Activated T-cell treated with anti-CD3 and anti-CD28 coated beads for 48 hours (primary cell): ENCODE data around the gene SGCE.
A peak's percentile ranks its signal among the peaks of the same experiment; 100 is the strongest.

Experiments
- DNase-seq: peaks from one replicate; pipeline ENCODE4 v3.0.0-alpha.2; 2020; ENCODE audit warnings: low read depth

The SGCE gene

GRCh38 chr7:94658826-94659225, 2.9 kb upstream of the SGCE start:
- DNase-seq = no peak

DNA sequence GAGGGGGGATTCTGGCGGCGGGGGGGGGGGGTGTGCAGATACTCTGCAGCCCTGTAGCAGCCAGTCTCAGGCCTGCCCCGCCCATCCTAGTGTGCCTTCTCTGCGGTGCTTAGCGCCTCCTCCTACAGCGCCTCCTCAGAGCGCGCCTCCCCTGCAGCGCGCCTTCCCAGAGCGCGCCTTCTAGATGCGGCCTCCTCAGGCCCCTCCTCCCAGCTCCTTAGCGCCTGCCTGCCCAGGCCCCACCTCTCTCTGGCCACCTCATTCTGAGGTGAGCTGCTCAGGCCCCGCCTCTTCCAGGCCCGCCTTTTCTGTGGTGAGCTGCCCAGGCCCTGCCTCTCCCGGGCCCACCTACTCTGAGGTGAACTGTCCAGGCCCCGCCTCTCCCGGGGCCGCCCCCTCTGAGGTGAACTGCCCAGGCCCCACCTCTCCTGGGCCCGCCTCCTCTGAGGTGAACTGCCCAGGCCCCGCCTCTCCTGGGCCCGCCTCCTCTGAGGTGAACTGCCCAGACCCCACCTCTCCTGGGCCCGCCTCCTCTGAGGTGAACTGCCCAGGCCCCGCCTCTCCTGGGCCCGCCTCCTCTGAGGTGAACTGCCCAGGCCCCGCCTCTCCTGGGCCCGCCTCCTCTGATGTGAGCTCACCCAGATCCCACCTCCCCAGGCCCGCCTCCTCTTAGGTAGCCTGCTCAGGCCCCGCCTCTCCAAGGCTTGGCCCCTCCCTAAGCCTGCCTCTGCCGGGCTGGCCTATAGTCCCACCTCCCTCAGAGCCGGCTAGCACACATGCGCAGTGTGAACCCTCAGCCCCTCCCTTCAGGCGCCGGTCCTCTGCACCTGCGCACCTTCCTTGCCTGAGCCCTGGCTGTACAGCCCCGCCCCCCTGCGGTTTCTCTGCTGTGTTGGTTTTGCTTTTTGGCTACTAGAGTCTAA, 2.1 kb upstream of the SGCE start:
- peak; percentile 89 for DNase-seq

- DNase-seq = no peak
These were observed 1.2 kb upstream of the SGCE start for GRCh38 chr7:94656925-94657731.

DNA sequence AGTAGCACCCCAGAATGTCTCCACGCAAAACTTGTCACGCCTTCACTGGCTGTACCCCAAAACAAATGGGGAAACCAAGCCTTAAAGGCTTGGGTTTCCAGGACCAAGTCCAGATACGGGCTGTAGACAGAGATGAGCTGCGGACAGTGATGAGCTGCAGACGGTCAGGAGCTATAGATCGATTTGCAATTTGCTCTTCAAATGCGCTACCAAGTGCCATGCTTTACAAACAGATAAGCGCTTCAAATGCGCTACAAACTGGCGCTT, 658 bp upstream of the SGCE start:
- DNase-seq = no peak

DNA sequence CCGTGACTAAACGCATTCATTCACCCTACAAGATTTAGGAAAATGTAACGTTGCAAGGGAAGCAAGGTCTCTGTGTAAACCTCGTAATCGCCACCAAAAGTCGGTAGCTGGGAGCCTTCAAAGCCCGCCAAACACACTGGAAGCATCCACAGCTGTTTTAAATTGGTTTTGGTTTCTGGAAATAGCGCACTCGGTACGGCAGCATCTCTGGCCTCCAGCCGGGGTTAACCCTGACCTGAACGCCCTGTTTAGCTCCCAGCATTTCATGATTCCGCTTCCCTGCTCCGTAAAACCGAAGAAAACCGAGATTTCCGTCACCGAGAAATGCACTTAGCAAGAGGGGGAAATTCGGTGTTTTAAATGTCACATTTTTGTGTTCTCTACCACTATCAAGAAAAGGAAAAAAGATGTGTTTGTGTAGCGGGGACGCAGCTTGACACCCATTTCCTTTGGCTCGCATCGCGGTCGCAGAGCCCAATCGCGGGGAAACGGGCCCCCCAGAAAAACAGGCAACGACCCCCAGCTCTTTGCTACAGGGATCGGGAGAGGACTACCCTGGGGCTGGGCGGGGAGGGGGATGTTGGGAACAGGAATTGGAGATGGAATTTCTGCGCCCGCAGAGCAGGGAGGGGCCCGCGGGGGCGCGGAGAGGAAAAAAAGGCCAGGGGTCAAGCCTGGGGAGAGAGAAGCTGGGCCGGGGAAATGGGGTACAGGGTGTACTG, 646 bp downstream of the SGCE start:
- DNase-seq = no peak

GRCh38 chr7:94654783-94655125, 1.2 kb downstream of the SGCE start:
- DNase-seq = no peak

- no peak for DNase-seq
These were observed 5.5 kb downstream of the SGCE start for GRCh38 chr7:94650147-94651051.

DNA sequence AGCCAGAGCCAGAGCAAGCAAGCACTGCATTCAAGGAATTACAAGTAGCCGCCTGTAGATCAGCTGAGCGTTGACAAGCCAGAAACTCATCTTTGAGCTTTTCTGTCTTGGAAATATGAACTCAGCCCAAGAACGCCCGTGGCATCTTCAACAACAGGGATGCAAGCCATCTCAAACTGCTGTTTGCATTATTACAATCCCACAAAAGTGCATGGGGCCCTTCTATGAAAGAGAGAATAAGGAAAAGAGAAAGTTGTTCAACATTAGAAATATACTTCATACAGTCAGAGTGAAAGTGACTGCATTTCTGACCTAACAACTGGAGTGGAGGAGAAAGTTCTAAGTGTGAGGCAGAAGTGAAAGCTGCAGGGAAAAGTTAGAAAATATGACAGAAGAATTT, 6.5 kb downstream of the SGCE start:
- DNase-seq = no peak

DNA sequence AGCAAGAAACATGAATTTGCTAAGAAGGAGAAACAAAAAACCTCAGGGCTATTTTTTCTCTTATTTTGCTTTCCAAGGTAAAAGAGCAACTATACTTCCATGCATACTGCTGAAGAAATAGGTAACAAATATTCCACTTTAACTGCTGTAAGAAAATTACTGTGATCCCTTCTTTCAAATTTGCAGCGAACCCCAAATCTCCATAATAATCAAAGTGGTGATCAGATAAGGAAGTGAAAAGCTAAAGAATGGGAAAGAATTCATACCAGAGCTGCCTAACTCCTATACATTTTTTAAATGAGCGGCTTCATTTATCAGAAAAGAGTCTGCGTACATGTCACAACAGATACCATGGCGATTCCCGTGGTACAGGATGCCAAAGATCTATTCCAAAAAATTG, 7.2 kb downstream of the SGCE start:
- DNase-seq = no peak

DNA sequence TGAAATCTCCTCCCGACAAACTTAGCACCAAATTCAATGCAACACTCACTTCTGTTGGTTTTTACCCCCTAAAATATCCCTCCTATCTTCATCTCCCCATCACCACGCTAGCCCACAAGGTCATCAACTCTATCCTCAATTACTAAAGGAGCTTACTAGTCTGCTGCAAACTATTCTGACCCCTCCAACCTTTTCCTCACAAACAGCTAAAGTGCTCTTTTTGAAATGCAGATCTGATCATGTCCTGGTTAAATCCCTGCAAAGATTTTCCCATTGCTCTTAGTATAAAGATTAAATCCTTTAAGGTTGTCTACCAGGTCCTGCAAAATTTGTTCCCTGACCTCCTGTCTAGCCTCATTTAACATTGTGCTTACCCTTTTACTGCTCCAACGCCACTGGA, 8.6 kb downstream of the SGCE start:
- no peak for DNase-seq

- no peak for DNase-seq
These were observed 12.0 kb downstream of the SGCE start for GRCh38 chr7:94643771-94644545.

- no peak for DNase-seq
These were observed 12.9 kb downstream of the SGCE start for GRCh38 chr7:94642838-94643653.

DNA sequence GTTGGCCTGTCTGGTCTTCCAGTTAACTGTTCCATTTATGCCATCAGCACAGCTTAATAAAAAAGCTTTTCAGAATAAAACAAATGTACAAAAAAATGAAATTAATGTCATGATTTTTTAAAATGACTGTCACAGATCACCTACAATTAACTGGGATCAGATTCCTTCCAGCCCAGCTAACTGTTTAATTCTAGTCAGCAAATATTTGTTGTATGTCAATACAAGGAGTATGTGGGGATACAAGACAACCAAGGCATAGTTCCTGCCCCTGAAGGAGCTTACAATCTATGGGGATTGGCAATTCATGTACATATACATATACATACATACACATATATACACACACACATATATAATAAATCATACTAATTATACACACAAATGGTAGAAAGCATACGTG, 16.5 kb downstream of the SGCE start:
- DNase-seq = no peak

DNA sequence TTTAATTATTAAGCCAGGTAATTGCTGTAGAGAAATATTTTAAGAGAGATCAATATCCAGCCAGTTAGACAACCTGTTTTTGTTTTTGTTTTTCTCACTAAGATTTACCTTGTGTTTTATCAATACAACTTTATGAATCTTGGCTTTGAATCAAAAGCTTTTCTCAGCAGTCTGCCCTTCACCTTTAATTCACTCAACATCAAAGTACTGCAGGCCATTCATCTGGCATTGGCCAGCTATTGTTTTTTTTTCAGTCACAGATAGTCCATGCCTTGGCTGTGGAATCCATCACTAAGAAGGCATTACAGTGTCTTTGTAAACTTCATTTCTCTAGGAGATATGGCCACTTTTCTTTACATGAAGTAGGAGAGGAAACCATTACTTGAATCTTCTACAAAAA, 20.2 kb downstream of the SGCE start:
- DNase-seq = no peak

GRCh38 chr7:94634502-94634901, 21.4 kb downstream of the SGCE start:
- DNase-seq = no peak

DNA sequence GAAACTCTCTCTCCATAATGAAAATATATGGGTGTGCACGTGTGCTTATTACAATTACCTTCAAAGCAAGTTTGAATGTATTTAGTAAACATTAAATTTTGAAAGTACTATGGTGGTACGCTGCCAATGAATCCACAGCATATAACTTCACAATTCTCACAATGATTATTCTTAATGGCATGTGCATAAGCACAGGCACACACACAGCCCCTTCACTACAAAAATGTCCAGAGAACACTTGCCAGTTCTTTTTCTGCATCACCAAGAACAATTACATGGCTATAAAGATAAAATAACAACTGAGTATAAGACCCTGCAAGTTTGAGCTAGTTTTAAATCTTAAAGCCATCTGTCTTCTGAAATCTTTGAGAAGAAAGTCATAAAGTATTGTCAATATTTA, 22.2 kb downstream of the SGCE start:
- no peak for DNase-seq

DNA sequence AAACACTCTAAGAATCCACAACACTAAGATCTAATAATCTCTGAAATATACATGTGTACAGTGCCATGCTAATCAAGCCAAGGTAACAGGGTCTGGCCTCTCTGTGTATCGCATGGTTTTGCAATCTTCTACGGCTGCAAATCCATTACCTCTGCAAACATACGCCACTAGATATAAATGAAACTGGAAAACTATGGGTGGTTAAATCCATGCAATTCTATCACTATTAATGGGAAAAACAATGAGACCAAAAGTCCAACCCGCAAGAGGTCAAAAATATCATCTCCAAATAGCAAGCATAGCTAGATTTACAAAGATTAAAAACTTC, 23.0 kb downstream of the SGCE start:
- DNase-seq = no peak

DNA sequence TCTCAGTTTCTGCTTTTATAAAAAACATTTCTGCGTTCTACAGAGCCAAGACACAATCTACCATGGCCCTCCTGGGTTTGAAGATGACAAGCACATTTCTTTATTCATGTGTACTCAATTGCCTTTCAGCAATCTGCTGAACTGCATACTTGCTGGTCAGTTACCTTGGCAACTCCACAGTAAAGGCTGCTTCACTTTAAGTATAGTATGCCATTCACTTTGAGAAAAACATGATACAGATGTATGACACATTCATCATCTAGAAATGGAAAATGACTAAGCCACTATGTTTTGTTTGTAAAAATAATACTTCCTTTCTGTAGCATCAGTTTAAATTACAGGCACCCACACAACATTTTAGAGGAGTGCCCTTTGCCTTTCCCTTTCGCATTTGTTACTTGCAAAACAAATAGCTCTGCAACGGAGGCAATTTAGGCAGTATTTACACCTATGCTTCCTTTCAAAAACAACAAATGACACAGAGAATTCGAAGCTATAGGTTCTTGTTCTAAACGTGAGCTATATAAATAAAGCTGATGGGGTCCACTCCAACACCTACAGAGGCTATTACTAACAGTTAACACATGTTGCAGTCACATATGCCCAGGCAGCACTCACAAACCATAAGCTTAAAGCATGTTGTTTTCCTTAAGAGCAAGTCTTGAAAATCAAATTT, 23.5 kb downstream of the SGCE start:
- DNase-seq = no peak

GRCh38 chr7:94630855-94631254, 25.1 kb downstream of the SGCE start:
- DNase-seq = no peak

GRCh38 chr7:94623820-94624219, 32.1 kb downstream of the SGCE start:
- no peak for DNase-seq
